HG03045 (cell line): ENCODE results near the gene FRMD4A.
"Not testable (repeated sequence)": the region's sequence is repeated elsewhere in the genome, so short reads cannot be mapped to it uniquely, and the experiment has no call there.

Experiments used
- ATAC-seq: cut with Tn5 transposase; IDR thresholded peaks from one replicate; pipeline ENCODE4 v1.9.1; 2021; ENCODE audit warnings: mild to moderate bottlenecking, moderate library complexity; ENCODE audit not compliant: unreplicated experiment

FRMD4A gene

GRCh38 chr10:14116021-14116420, 214.7 kb downstream of the FRMD4A start:
- ATAC-seq = no peak

DNA sequence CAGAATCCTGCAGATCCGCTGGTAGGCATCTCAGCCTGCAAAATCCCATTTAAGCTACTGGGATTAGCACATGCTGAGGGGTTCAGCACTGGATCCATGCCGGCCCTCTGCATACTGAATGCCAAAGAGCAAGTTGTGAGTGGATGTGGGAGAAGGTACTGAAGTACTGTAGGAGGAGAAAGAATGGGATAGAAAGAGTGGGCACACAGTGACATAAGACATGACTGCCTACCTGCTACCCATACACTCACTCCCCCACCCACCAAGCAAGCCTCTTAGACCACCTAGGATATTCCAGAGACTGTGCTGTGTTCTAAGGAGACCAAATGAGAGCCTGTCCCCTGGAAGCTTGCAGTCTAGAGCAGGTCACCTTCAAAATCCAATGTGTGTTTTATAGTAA, 215.9 kb downstream of the FRMD4A start:
- ATAC-seq = no peak

GRCh38 chr10:14112056-14112455, 218.7 kb downstream of the FRMD4A start:
- ATAC-seq = no peak

DNA sequence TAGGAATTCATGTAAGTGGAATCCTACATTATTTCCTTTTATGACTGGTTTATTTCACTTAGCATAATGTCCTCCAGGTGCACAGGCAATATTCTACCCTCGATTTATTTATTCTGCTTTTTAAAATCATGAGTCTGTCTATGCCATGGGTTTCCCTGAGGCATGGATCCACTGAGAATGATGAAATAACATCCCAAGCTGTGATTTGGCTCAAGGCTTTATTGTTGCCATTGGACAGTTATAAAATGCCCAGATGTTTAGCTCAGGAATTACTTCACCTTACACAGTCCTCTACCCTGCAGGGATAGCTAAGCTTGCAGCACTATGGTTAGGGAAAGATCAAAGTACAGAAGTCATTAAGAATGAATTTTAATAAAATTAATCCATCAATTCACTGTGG, 219.5 kb downstream of the FRMD4A start:
- ATAC-seq = no peak

- ATAC-seq = no peak
Observed at GRCh38 chr10:14106828-14107227, 223.9 kb downstream of the FRMD4A start.

DNA sequence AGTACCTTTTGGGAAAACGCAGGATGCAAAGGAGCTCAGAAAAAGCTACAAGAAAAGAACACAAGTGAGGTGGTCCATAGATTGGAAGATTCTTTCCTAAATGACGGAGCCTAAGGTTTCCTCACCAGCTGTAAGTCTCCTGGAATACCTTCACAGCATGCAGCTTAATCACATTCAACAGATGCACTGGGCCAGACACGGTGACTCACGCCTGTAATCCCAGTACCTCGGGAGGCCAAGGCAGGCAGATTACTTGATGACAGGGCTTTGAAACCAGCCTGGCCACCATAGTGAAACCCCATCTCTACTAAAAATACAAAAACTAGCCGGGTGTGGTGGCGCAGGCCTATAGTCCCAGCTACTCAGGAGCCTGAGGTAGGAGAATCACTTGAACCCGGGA, 228.7 kb downstream of the FRMD4A start:
- ATAC-seq = no peak

- no peak for ATAC-seq
Observed at GRCh38 chr10:14099885-14100284, 230.8 kb downstream of the FRMD4A start.

- no peak for ATAC-seq
Observed at GRCh38 chr10:14093730-14094484, 236.8 kb downstream of the FRMD4A start.

GRCh38 chr10:14092799-14093198, 237.9 kb downstream of the FRMD4A start:
- no peak for ATAC-seq

- no peak for ATAC-seq
Observed at GRCh38 chr10:14089556-14090292, 241.0 kb downstream of the FRMD4A start.

GRCh38 chr10:14087566-14087965, 243.2 kb downstream of the FRMD4A start:
- no peak for ATAC-seq

DNA sequence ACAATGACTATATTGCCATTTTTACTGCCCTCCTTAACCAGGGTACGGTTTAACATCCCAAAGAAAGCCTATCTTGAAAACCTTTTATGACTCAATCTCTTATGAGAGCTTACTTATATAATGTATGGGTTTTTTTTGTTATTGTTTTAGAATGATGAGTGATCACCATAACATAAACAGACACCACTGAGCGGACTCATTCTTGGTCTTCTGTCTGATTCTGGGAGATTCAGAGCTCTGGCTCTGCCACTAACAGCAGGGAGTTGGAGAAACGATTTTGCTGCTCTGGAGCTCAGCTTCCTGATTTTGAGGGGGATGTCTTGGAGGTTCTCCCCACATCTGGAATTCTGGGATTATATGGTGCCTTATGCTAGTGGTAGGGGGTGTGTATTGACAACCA, 244.1 kb downstream of the FRMD4A start:
- no peak for ATAC-seq

DNA sequence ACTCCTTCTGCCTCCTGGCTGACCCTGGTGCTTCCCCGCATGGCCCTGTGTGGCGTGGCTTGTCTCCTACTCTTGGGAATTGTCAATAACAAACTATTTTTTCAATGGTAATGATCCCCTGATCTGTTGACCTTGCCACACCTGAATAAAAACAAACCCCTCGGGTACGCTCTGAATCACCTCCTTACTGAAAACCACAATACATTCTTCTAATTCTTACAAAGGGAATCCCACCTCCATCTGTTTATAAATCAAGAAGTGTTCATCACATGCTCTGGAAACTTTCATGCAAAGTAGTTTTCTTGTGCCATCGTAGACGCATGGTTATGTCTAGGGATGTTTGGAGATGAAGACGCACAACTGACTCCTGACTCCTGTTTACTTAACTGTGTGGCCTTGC, 245.8 kb downstream of the FRMD4A start:
- ATAC-seq = no peak

- ATAC-seq = no peak
Observed at GRCh38 chr10:14080795-14081194, 249.9 kb downstream of the FRMD4A start.

DNA sequence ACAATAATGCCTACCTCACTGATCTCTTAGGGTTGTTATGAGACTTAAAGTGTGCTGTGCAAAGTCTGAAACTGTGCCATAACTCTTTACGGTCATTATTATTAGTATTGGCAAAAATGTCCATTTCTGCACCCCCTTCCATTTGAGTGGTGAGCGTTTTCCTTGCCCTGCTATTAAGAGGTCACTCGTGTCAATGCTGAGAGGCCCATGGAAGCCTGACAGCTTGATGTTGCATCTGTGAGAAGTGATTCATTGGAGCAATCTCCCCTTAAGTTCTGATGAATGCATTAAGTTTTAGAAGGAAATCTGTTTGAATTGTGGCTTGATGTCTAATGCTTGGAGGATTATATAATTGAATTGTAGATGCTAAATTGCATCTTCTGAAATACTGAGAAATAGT, 253.3 kb downstream of the FRMD4A start:
- no peak for ATAC-seq

DNA sequence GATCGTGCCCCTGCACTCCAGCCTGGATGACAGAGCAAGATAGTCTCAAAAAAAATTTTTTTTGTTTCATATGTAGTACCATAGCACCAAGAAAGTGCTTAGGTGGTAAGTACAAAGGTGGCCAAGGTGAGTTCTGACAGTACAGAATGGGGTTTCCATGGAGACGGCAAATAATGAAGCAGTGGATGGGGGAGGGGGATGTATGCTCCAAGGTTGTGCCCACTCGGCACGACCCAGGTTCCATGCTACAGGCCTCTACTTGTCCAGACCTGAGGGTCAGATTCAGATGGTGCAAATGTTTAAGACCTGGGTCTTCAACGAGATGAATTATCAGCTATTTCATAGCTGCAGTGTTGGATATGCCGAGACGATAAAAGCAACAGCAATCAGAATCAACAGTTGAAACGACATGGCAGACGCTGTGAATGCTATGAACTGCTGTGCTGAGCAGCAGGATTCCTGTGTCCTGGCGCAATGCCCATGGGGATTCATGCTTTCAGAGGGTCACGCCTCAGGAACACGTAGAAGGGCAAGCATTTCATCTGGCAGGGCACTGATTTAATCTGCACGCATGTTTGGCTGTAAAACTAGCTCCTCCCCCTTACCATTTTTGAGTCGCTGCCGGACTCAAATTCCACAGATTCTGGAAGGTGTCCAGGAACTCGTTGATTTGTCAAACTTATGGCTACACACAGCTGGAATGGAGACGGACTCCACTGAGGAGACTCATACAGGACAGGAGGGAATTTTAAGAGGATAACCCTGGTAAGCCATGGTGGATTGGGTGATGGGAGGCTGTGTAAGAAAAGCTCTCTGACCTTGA, 256.5 kb downstream of the FRMD4A start:
- ATAC-seq = no peak

DNA sequence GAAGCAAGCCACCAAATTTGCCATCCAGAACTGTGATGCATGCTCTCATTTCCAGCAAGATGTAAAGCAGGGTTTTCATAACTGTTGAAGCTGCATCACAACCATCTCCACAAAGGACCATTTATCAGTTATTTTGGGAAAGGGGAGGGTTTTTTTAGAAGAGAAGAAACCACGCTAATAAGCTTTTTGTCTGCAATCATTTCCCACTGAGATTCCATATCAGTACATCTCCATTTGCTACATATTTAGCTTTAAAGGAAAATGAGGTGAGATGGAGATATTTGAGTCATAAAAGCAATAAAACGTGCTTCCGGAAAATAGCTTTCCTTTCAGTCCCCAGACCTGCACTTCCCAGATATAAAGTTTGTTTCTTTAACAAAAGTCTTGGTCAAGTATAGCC, 258.2 kb downstream of the FRMD4A start:
- ATAC-seq = no peak

- ATAC-seq = no peak
Observed at GRCh38 chr10:14071956-14072355, 258.8 kb downstream of the FRMD4A start.

DNA sequence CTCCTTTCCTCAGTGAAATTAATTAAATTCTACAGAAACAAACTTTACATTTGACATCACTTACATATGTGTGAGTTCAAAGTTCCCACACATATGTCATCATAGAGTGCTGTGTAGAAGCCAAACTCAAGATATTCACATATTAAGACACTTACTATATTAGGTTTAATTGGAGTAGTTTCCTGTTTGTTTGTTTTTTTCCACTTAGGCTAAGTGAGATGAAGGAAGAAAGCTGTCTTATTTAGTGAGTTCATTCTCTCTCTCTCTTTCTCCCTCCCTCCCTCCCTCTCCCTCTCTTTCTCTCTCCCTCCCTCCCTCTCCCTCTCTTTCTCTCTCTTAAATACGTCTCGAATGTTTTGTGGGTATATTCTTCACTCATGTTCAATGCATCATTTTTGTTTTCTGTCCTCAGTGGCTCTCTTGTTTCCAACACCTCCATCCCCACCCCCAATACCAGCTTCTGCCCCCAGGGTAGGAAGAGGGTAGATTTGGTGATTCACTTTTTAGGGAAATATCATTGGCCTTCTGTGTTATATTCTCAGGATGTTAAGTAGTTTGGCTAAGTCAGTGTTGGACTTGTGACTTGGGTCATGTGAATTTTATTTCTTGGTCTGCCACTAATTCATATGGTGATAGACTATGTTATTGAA, 262.0 kb downstream of the FRMD4A start:
- ATAC-seq = no peak

DNA sequence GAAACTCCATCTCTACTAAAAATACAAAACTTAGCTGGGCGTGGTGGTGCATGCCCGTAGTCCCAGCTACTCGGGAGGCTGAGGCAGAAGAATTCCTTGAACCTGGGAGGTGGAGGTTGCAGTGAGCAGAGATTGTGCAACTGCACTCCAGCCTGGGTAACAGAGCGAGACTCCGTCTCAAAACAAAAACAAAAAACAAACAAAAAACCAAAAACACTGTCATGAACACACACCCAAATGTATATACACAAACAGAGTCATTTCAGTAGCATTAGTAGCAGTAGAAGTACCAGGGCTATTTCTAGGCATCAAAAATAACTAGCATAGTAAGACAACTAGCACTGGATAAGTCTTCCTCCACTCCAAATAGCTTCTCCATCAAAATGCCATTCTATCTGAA, 263.1 kb downstream of the FRMD4A start:
- not testable (repeated sequence) for ATAC-seq

- no peak for ATAC-seq
Observed at GRCh38 chr10:14066106-14066505, 264.6 kb downstream of the FRMD4A start.
